HCT116 (cell line): ENCODE data around the gene C4orf36. TPM values are rescaled to one million over a fixed set of nuclear protein-coding genes. Genes with fewer than 3 reads are reported as not detected.

ENCODE experiments used
- ATAC-seq: fragments of 200-7000 bp; cut with Tn5 transposase; 2 replicates; pipeline ENCODE4 v1.9.1; 2020; ENCODE audit warnings: mild to moderate bottlenecking, moderate library complexity
- BruUV-seq: library from RNA; stranded (reverse); fragments of 400-500 nt; replicated peaks from 2 replicates; lab custom pipeline; 2021; lab: Mats Ljungman, UMichigan
- CTCF ChIA-PET: fragments of 300-600 bp; sonication (Branson Sonifier 250); formaldehyde crosslinking; loops from one replicate; lab custom pipeline; 2021; ENCODE audit warnings: antibody characterized with exemption; lab: Charles Lee
- POLR2A ChIA-PET: fragments of 300-600, 350-600 bp; sonication (Branson Sonifier 250); formaldehyde crosslinking; loops from one replicate; lab custom pipeline; 2021; ENCODE audit warnings: antibody characterized with exemption; lab: Charles Lee
- RAD21 ChIA-PET, 2 experiments: fragments of 300-600 bp; sonication (Branson Sonifier 250); formaldehyde crosslinking; loops; one replicate each; lab custom pipeline; 2023; ENCODE audit warnings: low total read pairs in 2 of 2; ENCODE audit not compliant: uncharacterized antibody in 2 of 2, unreplicated experiment in 2 of 2, low non-redundant PET in 1 of 2; lab: Charles Lee
- DNase-seq: peaks from one replicate; pipeline ENCODE4 v3.0.0-alpha.2; 2010; ENCODE audit warnings: low read depth, low spot score
- H2AFZ ChIP-seq: fragments of 200-600 bp; shearing (Covaris generic), sonication (generic); 2 replicates; pipeline ENCODE4 v1.6.1; 2017; ENCODE audit warnings: low read depth, mixed run types, mixed read lengths, antibody characterized with exemption, low read length; ENCODE audit not compliant: poor library complexity, severe bottlenecking
- H3K27ac ChIP-seq: 2 replicates; pipeline ENCODE4 v1.5.1; 2012; ENCODE audit warnings: low read depth, low read length
- H3K27me3 ChIP-seq: fragments of 200-600 bp; sonication (generic); 2 replicates; pipeline ENCODE4 v1.6.1; 2016; ENCODE audit warnings: mixed run types, low read length, mixed read lengths; ENCODE audit not compliant: insufficient read depth
- H3K36me3 ChIP-seq, 2 experiments: fragments of 200-500 bp in 1 of 2; fragments of 200-600 bp in 1 of 2; sonication (Bioruptor generic) in 1 of 2; sonication (generic) in 1 of 2; 2 replicates each; pipeline versions ENCODE4 v1.5.1 to v1.6.1; 2014 to 2016; ENCODE audit warnings: low read length in 2 of 2, inconsistent platforms in 1 of 2, mixed read lengths in 1 of 2, mixed run types in 1 of 2; ENCODE audit not compliant: insufficient read depth in 2 of 2, control insufficient read depth in 1 of 2
- H3K4me1 ChIP-seq, 2 experiments: fragments of 200-600 bp in 1 of 2; sonication (generic) in 1 of 2; 2 replicates each; pipeline versions ENCODE4 v1.5.1 to v1.6.1; 2012 to 2017; ENCODE audit warnings: low read length in 2 of 2, inconsistent platforms in 1 of 2, mild to moderate bottlenecking in 1 of 2, mixed read lengths in 1 of 2, mixed run types in 1 of 2, moderate library complexity in 1 of 2; ENCODE audit not compliant: insufficient read depth in 2 of 2, control insufficient read depth in 1 of 2
- H3K4me2 ChIP-seq: fragments of 200-600 bp; sonication (generic); 2 replicates; pipeline ENCODE4 v1.6.1; 2017; ENCODE audit warnings: mixed run types, low read length, mixed read lengths
- H3K4me3 ChIP-seq, 2 experiments: fragments of 200-600 bp in 1 of 2; sonication (generic) in 1 of 2; replicated peaks in 1 of 2; 2 replicates each; pipeline ENCODE4 v1.5.1; 2011 to 2016; ENCODE audit warnings: low read length in 2 of 2, control low read depth in 1 of 2, low read depth in 1 of 2, mild to moderate bottlenecking in 1 of 2, mixed read lengths in 1 of 2, mixed run types in 1 of 2
- H3K79me2 ChIP-seq: fragments of 200-600 bp; sonication (generic); 2 replicates; pipeline ENCODE4 v1.6.1; 2017; ENCODE audit warnings: mild to moderate bottlenecking, mixed run types, low read length, moderate library complexity, mixed read lengths; ENCODE audit not compliant: insufficient read depth
- H3K9ac ChIP-seq: fragments of 200-600 bp; sonication (generic); 2 replicates; pipeline ENCODE4 v1.6.1; 2016; ENCODE audit warnings: low read length, mixed read lengths
- H3K9me2 ChIP-seq: fragments of 200-600 bp; sonication (generic), shearing (Covaris generic); 2 replicates; pipeline ENCODE4 v1.6.1; 2017; ENCODE audit warnings: mixed run types, mild to moderate bottlenecking, moderate library complexity; ENCODE audit not compliant: insufficient read depth
- H3K9me3 ChIP-seq, 2 experiments: fragments of 200-500 bp in 1 of 2; fragments of 200-600 bp in 1 of 2; sonication (Bioruptor generic) in 1 of 2; sonication (generic) in 1 of 2; 2 replicates each; pipeline ENCODE4 v1.6.1; 2014 to 2017; ENCODE audit warnings: low read length in 2 of 2, mixed read lengths in 2 of 2, inconsistent platforms in 1 of 2, low read depth in 1 of 2, mild to moderate bottlenecking in 1 of 2, mixed run types in 1 of 2, moderate library complexity in 1 of 2; ENCODE audit not compliant: control insufficient read depth in 1 of 2, insufficient read depth in 1 of 2
- H4K20me1 ChIP-seq: fragments of 200-600 bp; sonication (generic), shearing (Covaris generic); 2 replicates; pipeline ENCODE4 v1.6.1; 2017; ENCODE audit warnings: mixed run types, mild to moderate bottlenecking, moderate library complexity; ENCODE audit not compliant: insufficient read depth
- REST ChIP-seq: IDR thresholded peaks from 2 replicates; pipeline ENCODE4 v1.6.1; 2012; ENCODE audit warnings: low read depth
- intact Hi-C: fragments of 100-400 bp; cut with micrococcal nuclease; formaldehyde crosslinking; loops from 2 replicates; pipeline ENCODE4 v1.10.0; 2022
- total RNA-seq: library from RNA; stranded (reverse); gene quantifications from one replicate; pipeline ENCODE4 v1.2.1, GENCODE V29; 2021; ENCODE audit not compliant: unreplicated experiment

Gene C4orf36
- total RNA-seq, 1 experiment from 2014 or later: 1.8 TPM

DNA sequence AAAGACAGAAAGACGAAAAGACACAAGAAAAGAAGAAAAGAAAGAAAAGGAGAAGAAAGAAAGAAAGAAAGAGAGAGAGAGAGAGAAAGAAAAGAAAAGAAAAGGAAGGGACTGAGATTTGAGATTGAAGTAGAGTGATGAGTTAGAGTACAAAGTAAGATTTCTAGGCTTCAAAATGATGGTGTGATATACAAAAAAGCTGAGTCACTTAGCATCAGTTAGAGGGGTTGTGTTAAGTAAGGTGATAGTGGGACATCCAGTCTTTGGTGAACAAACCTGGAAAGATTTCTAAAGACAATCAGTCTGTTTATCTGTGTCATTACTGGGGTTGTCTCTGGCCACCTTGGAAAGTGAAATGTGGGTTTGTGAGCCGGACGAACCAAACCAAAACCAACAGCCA, 56.5 kb downstream of the C4orf36 start (continued):
- no peak for TF ChIP-seq REST

DNA sequence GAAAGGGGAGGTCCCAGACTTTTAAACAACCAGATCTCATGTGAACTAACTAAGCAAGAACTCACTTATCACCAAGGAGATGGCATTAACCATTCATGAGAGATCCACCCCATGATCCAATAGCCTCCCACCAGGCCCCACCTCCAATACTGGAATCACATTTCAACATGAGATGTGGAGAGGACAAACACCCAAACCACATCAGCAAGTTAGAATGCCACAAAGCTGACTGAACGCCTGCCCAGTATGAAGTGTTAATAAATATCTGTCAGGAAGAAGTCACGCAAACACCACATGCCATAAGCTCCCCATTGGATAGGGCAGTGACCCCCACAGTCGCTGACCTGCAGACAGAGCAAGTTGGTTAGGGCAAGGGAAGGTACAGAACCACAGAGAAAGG, 57.3 kb downstream of the C4orf36 start:
- Histone ChIP-seq H2AFZ (no peak overlapping the region), H3K4me1 (peaks cover 6 to 22% of the 10 kb centered on the region in 2 experiments), H3K27ac (no peak overlapping the region), H3K4me2 (no peak overlapping the region), H3K4me3 (no peak overlapping the region), H3K9ac (no peak overlapping the region), H3K9me3 (no peaks in the 10 kb centered on the region), H3K79me2 (no peaks in the 10 kb centered on the region), H3K27me3 (no peaks in the 10 kb centered on the region), H4K20me1 (no peaks in the 10 kb centered on the region), H3K36me3 (no peaks in the 10 kb centered on the region), H3K9me2 (no peaks in the 10 kb centered on the region)
- ATAC-seq (no peak), DNase-seq (no peak)
- CTCF ChIA-PET: no interaction called here
- intact Hi-C loops: no loop called here
- POLR2A ChIA-PET: no interaction called here
- no peak for TF ChIP-seq REST
- RAD21 ChIA-PET: no interaction called here
- BruUV-seq: no TSS peak
